ENCODE data around the gene ARHGAP18. TPM values are rescaled to one million over a fixed set of nuclear protein-coding genes. Genes with fewer than 3 reads are reported as not detected.

ARHGAP18 gene
- total and polyA plus RNA-seq, 5 donors from 2014 or later, result 2.2 to 5.4 (median 5.0) TPM

- Mint-ChIP-seq H3K36me3 (no peaks in the 10 kb centered on the region), H3K9me3 (peaks cover 0 to 2% (median 0%) of the 10 kb centered on the region in 7 donors), H3K27ac (no peak overlapping the region), H3K4me3 (no peak overlapping the region), H3K27me3 (peaks cover 12% of the 10 kb centered on the region), H3K4me1 (no peaks in the 10 kb centered on the region)
- H3K27ac ChIP-seq (ENCODE audit: insufficient read depth, low read length, poor library complexity, severe bottlenecking), result no peak overlapping the region
- no peaks in the 10 kb centered on the region for H3K4me1 ChIP-seq (ENCODE audit: control insufficient read depth, insufficient read depth, low read length, poor library complexity, severe bottlenecking)
- H3K27me3 ChIP-seq (ENCODE audit: control insufficient read depth, insufficient read depth, low read length), result no peaks in the 10 kb centered on the region
- no peak for ATAC-seq (ENCODE audit: low read depth in 2 of 2)
- DNase-seq, result no peak
- no peaks in the 10 kb centered on the region for H3K9me3 ChIP-seq (ENCODE audit: control insufficient read depth in 2 of 2, low read length in 2 of 2)
- H3K4me3 ChIP-seq (ENCODE audit: low read depth, low read length), result no peak overlapping the region
- no peaks in the 10 kb centered on the region for H3K36me3 ChIP-seq (ENCODE audit: control insufficient read depth, insufficient read depth, low read length)
These were observed 164.9 kb downstream of the ARHGAP18 start for GRCh38 chr6:129544892-129545612.

GRCh38 chr6:129543981-129544380, 166.0 kb downstream of the ARHGAP18 start:
- ATAC-seq (ENCODE audit: low read depth in 2 of 2), result no peak
- Histone ChIP-seq H3K4me1 (ENCODE audit: control insufficient read depth, insufficient read depth, low read length, poor library complexity, severe bottlenecking) (no peaks in the 10 kb centered on the region), H3K9me3 (ENCODE audit: control insufficient read depth in 2 of 2, low read length in 2 of 2) (no peaks in the 10 kb centered on the region), H3K36me3 (ENCODE audit: control insufficient read depth, insufficient read depth, low read length) (no peaks in the 10 kb centered on the region), H3K4me3 (ENCODE audit: low read depth, low read length) (no peak overlapping the region), H3K27ac (ENCODE audit: insufficient read depth, low read length, poor library complexity, severe bottlenecking) (no peak overlapping the region), H3K27me3 (ENCODE audit: control insufficient read depth, insufficient read depth, low read length) (peaks cover 4% of the 10 kb centered on the region)
- Mint-ChIP-seq H3K27me3 (peaks cover 12% of the 10 kb centered on the region), H3K27ac (no peak overlapping the region), H3K9me3 (peaks cover 0 to 2% (median 0%) of the 10 kb centered on the region in 7 donors), H3K4me1 (no peaks in the 10 kb centered on the region), H3K36me3 (no peaks in the 10 kb centered on the region), H3K4me3 (no peak overlapping the region)
- no peak for DNase-seq

GRCh38 chr6:129542705-129543104, 167.3 kb downstream of the ARHGAP18 start:
- Mint-ChIP-seq H3K27me3 (peaks cover 12% of the 10 kb centered on the region), H3K9me3 (peaks cover 0 to 2% (median 0%) of the 10 kb centered on the region in 7 donors), H3K27ac (no peak overlapping the region), H3K36me3 (no peaks in the 10 kb centered on the region), H3K4me3 (no peak overlapping the region), H3K4me1 (no peaks in the 10 kb centered on the region)
- ATAC-seq (ENCODE audit: low read depth in 2 of 2) (no peak), DNase-seq (no peak)
- H3K27ac ChIP-seq (ENCODE audit: insufficient read depth, low read length, poor library complexity, severe bottlenecking), result no peak overlapping the region
- H3K4me1 ChIP-seq (ENCODE audit: control insufficient read depth, insufficient read depth, low read length, poor library complexity, severe bottlenecking), result no peaks in the 10 kb centered on the region
- H3K9me3 ChIP-seq (ENCODE audit: control insufficient read depth in 2 of 2, low read length in 2 of 2), result no peaks in the 10 kb centered on the region
- H3K27me3 ChIP-seq (ENCODE audit: control insufficient read depth, insufficient read depth, low read length), result peaks cover 4% of the 10 kb centered on the region
- no peaks in the 10 kb centered on the region for H3K36me3 ChIP-seq (ENCODE audit: control insufficient read depth, insufficient read depth, low read length)
- H3K4me3 ChIP-seq (ENCODE audit: low read depth, low read length), result no peak overlapping the region

GRCh38 chr6:129539032-129539431, 170.9 kb downstream of the ARHGAP18 start:
- H3K36me3 Mint-ChIP-seq, result no peaks in the 10 kb centered on the region
- no peak overlapping the region for H3K27ac ChIP-seq (ENCODE audit: insufficient read depth, low read length, poor library complexity, severe bottlenecking)
- no peak overlapping the region for H3K27ac Mint-ChIP-seq
- no peak overlapping the region for H3K4me3 Mint-ChIP-seq
- peaks cover 0 to 2% (median 0%) of the 10 kb centered on the region in 7 donors for H3K9me3 Mint-ChIP-seq
- ATAC-seq (ENCODE audit: low read depth in 2 of 2) (no peak), DNase-seq (no peak)
- peaks cover 4% of the 10 kb centered on the region for H3K27me3 ChIP-seq (ENCODE audit: control insufficient read depth, insufficient read depth, low read length)
- H3K27me3 Mint-ChIP-seq, result peaks cover 18% of the 10 kb centered on the region
- H3K4me1 Mint-ChIP-seq, result no peaks in the 10 kb centered on the region
- H3K4me1 ChIP-seq (ENCODE audit: control insufficient read depth, insufficient read depth, low read length, poor library complexity, severe bottlenecking), result no peaks in the 10 kb centered on the region
- no peak overlapping the region for H3K4me3 ChIP-seq (ENCODE audit: low read depth, low read length)
- H3K9me3 ChIP-seq (ENCODE audit: control insufficient read depth in 2 of 2, low read length in 2 of 2), result no peaks in the 10 kb centered on the region
- no peaks in the 10 kb centered on the region for H3K36me3 ChIP-seq (ENCODE audit: control insufficient read depth, insufficient read depth, low read length)

- H3K27me3 ChIP-seq (ENCODE audit: control insufficient read depth, insufficient read depth, low read length), result peaks cover 4% of the 10 kb centered on the region
- Mint-ChIP-seq H3K27ac (no peak overlapping the region), H3K36me3 (no peaks in the 10 kb centered on the region), H3K4me3 (no peak overlapping the region), H3K9me3 (peaks cover 0 to 8% (median 0%) of the 10 kb centered on the region in 7 donors), H3K27me3 (peaks cover 18% of the 10 kb centered on the region), H3K4me1 (no peaks in the 10 kb centered on the region)
- H3K36me3 ChIP-seq (ENCODE audit: control insufficient read depth, insufficient read depth, low read length), result no peaks in the 10 kb centered on the region
- no peak for ATAC-seq (ENCODE audit: low read depth in 2 of 2)
- no peak for DNase-seq
- H3K9me3 ChIP-seq (ENCODE audit: control insufficient read depth in 2 of 2, low read length in 2 of 2), result no peaks in the 10 kb centered on the region
- H3K4me3 ChIP-seq (ENCODE audit: low read depth, low read length), result no peak overlapping the region
- no peaks in the 10 kb centered on the region for H3K4me1 ChIP-seq (ENCODE audit: control insufficient read depth, insufficient read depth, low read length, poor library complexity, severe bottlenecking)
- no peak overlapping the region for H3K27ac ChIP-seq (ENCODE audit: insufficient read depth, low read length, poor library complexity, severe bottlenecking)
These were observed 173.7 kb downstream of the ARHGAP18 start for GRCh38 chr6:129536271-129536670.

GRCh38 chr6:129534926-129535325, 175.1 kb downstream of the ARHGAP18 start:
- Histone ChIP-seq H3K4me1 (ENCODE audit: control insufficient read depth, insufficient read depth, low read length, poor library complexity, severe bottlenecking) (no peaks in the 10 kb centered on the region), H3K9me3 (ENCODE audit: control insufficient read depth in 2 of 2, low read length in 2 of 2) (no peaks in the 10 kb centered on the region), H3K36me3 (ENCODE audit: control insufficient read depth, insufficient read depth, low read length) (no peaks in the 10 kb centered on the region), H3K27ac (ENCODE audit: insufficient read depth, low read length, poor library complexity, severe bottlenecking) (no peak overlapping the region), H3K27me3 (ENCODE audit: control insufficient read depth, insufficient read depth, low read length) (peaks cover 6% of the 10 kb centered on the region), H3K4me3 (ENCODE audit: low read depth, low read length) (no peak overlapping the region)
- Mint-ChIP-seq H3K36me3 (no peaks in the 10 kb centered on the region), H3K27me3 (peaks cover 12% of the 10 kb centered on the region), H3K4me3 (no peak overlapping the region), H3K9me3 (peaks cover 0 to 8% (median 0%) of the 10 kb centered on the region in 7 donors), H3K4me1 (no peaks in the 10 kb centered on the region), H3K27ac (no peak overlapping the region)
- ATAC-seq (ENCODE audit: low read depth in 2 of 2) (no peak), DNase-seq (no peak)

Other genes starting within 250 kb of the ARHGAP18 start
- gene TMEM244, start 151.1 kb upstream of the ARHGAP18 start, total RNA-seq, result 1.1 TPM
- 1 to 10 TPM; 3.4 to 6.1 (median 4.8) TPM for gene TMEM244, start 151.1 kb upstream of the ARHGAP18 start, polyA plus RNA-seq